ENCODE results near the gene TGM2.
A peak's percentile ranks its signal among the peaks of the same experiment; 100 is the strongest.

TGM2 gene

GRCh38 chr20:38158701-38159351, 6.2 kb downstream of the TGM2 start:
- DNase-seq = no peak

GRCh38 chr20:38157635-38158495, 7.2 kb downstream of the TGM2 start:
- DNase-seq = no peak

- DNase-seq = no peak
Measured at GRCh38 chr20:38156888-38157634, 8.0 kb downstream of the TGM2 start.

- no peak for DNase-seq
Measured at GRCh38 chr20:38156280-38156679, 8.8 kb downstream of the TGM2 start.

GRCh38 chr20:38155811-38156210, 9.3 kb downstream of the TGM2 start:
- DNase-seq = no peak

GRCh38 chr20:38153401-38153800, 11.7 kb downstream of the TGM2 start:
- DNase-seq = no peak

- DNase-seq = no peak
Measured at GRCh38 chr20:38152621-38153221, 12.3 kb downstream of the TGM2 start.

- DNase-seq = no peak
Measured at GRCh38 chr20:38152175-38152620, 12.9 kb downstream of the TGM2 start.

- DNase-seq = no peak
Measured at GRCh38 chr20:38151455-38151854, 13.6 kb downstream of the TGM2 start.

- no peak for DNase-seq
Measured at GRCh38 chr20:38150335-38151170, 14.5 kb downstream of the TGM2 start.

- no peak for DNase-seq
Measured at GRCh38 chr20:38148328-38149102, 16.6 kb downstream of the TGM2 start.

- DNase-seq = no peak
Measured at GRCh38 chr20:38147751-38148150, 17.3 kb downstream of the TGM2 start.

GRCh38 chr20:38147163-38147562, 17.9 kb downstream of the TGM2 start:
- peak; percentile 7 for DNase-seq

- DNase-seq = no peak
Measured at GRCh38 chr20:38146628-38147027, 18.4 kb downstream of the TGM2 start.

GRCh38 chr20:38146156-38146555, 18.9 kb downstream of the TGM2 start:
- no peak for DNase-seq

GRCh38 chr20:38145729-38146075, 19.4 kb downstream of the TGM2 start:
- no peak for DNase-seq

GRCh38 chr20:38144974-38145728, 19.9 kb downstream of the TGM2 start:
- DNase-seq = no peak

- DNase-seq = no peak
Measured at GRCh38 chr20:38144598-38144973, 20.5 kb downstream of the TGM2 start.

- no peak for DNase-seq
Measured at GRCh38 chr20:38143646-38144554, 21.2 kb downstream of the TGM2 start.

GRCh38 chr20:38143238-38143645, 21.8 kb downstream of the TGM2 start:
- DNase-seq = no peak

Data from NCI-H1694 treated with DMSO at 0.1 percent for 48 hours (cell line).